Lung (tissue), 12 donors: ENCODE results near the gene TMEM185B. TPM values are rescaled to one million over a fixed set of nuclear protein-coding genes. Genes with fewer than 3 reads are reported as not detected.
"Not testable (repeated sequence)": the region's sequence is repeated elsewhere in the genome, so short reads cannot be mapped to it uniquely, and the experiment has no call there.

Source experiments
- ATAC-seq: fragments of 200-7000 bp; cut with Tn5 transposase; one replicate; pipeline ENCODE4 v1.9.1; 2020; ENCODE audit warnings: moderate number of reproducible peaks; ENCODE audit not compliant: insufficient read depth, low FRiP score
- DNase-seq, 3 donors: peaks; one replicate each; pipeline ENCODE4 v3.0.0-alpha.2; 2013 to 2017
- H3K27ac ChIP-seq, 2 donors: one replicate each; pipeline ENCODE4 v1.5.1; 2013; ENCODE audit warnings: mild to moderate bottlenecking in 2 of 2, moderate library complexity in 2 of 2, control low read depth in 1 of 2, inconsistent platforms in 1 of 2, low read depth in 1 of 2, low read length in 1 of 2
- H3K27me3 ChIP-seq, 3 donors: one replicate each; pipeline ENCODE4 v1.5.1; 2013; ENCODE audit warnings: low read length in 2 of 3; ENCODE audit not compliant: control insufficient read depth in 3 of 3, insufficient read depth in 3 of 3
- H3K36me3 ChIP-seq, 4 donors: one replicate each; pipeline ENCODE4 v1.5.1; 2013; ENCODE audit warnings: low read length in 4 of 4, mild to moderate bottlenecking in 1 of 4, moderate library complexity in 1 of 4; ENCODE audit not compliant: control insufficient read depth in 4 of 4, insufficient read depth in 4 of 4
- H3K4me1 ChIP-seq, 5 donors: one replicate each; pipeline ENCODE4 v1.5.1; 2013; ENCODE audit warnings: low read length in 5 of 5, mild to moderate bottlenecking in 2 of 5, moderate library complexity in 1 of 5; ENCODE audit not compliant: control insufficient read depth in 5 of 5, insufficient read depth in 5 of 5
- H3K4me3 ChIP-seq: one replicate; pipeline ENCODE4 v1.5.1; 2013; ENCODE audit warnings: mild to moderate bottlenecking, control low read depth, moderate library complexity
- H3K9ac ChIP-seq, 2 donors: one replicate each; pipeline ENCODE4 v1.5.1; 2013; ENCODE audit warnings: low read length in 2 of 2, control low read depth in 1 of 2; ENCODE audit not compliant: insufficient read depth in 1 of 2
- H3K9me3 ChIP-seq, 4 donors: one replicate each; pipeline ENCODE4 v1.5.1; 2013; ENCODE audit warnings: low read length in 3 of 4, mild to moderate bottlenecking in 1 of 4, moderate library complexity in 1 of 4; ENCODE audit not compliant: control insufficient read depth in 4 of 4, insufficient read depth in 3 of 4
- WGBS, 2 donors: extraction: QIAGEN DNeasy Blood & Tissue Kit; methylation state at CpG; one replicate each; pipeline ENCODE4 v1.1.7; 2013; 5-methylcytosine and 5-hydroxymethylcytosine counted together
- polyA plus RNA-seq, 2 donors: library from polyadenylated mRNA; stranded (reverse); fragments of 200-250 nt; gene quantifications; one replicate each; pipeline ENCODE4 v1.2.1, GENCODE V29; 2013
- total RNA-seq, 2 donors: library from RNA; depleted of rRNA in 1 of 2; stranded (reverse); fragments of >200 nt in 1 of 2; gene quantifications; one replicate each; pipeline ENCODE4 v1.2.1, GENCODE V29; 2014 to 2021
- TF ChIP-seq, protein P1 (sequence below): IDR thresholded peaks from 2 replicates; pipeline ENCODE4 v1.5.1; 2012; ENCODE audit warnings: mild to moderate bottlenecking; ENCODE audit errors: control extremely low read depth, extremely low read depth
- donor health status: control.
- donor health status: control.
- donor health status: Bipolar disorder and iron deficiency.
- donor health status: healthy.
- donor health status: DM: yes; HTN: yes; CAD: no.

The TMEM185B gene
- total and polyA plus RNA-seq, 4 donors, result 6.5 to 35.2 (median 27.1) TPM

DNA sequence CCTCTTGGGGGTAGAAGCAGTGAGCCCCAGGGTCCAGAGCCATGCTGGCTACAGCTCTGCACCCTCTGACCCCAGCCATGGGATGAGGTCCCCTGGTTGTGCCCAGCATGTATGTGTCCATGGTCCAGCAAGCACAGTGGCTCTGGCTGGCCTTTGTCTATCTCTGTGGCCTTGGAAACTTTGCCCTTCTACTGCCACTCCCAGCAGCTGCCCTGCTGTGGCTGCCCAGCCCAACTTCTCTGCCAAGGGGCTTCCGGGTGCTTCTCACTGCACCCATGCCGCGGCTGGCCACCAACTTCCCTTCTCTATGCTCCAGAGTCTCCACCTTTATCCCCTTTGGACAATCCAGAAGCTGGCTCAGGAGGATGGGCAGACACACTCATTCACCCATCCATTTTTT lies 18.8 kb downstream of the TMEM185B start:
- Histone ChIP-seq H3K9ac (no peak overlapping the region), H3K9me3 (no peaks in the 10 kb centered on the region), H3K27me3 (no peaks in the 10 kb centered on the region), H3K4me1 (peaks cover 0 to 4% (median 0%) of the 10 kb centered on the region in 5 donors), H3K27ac (no peak overlapping the region), H3K36me3 (no peaks in the 10 kb centered on the region), H3K4me3 (no peak overlapping the region)
- TF ChIP-seq, protein P1, sequence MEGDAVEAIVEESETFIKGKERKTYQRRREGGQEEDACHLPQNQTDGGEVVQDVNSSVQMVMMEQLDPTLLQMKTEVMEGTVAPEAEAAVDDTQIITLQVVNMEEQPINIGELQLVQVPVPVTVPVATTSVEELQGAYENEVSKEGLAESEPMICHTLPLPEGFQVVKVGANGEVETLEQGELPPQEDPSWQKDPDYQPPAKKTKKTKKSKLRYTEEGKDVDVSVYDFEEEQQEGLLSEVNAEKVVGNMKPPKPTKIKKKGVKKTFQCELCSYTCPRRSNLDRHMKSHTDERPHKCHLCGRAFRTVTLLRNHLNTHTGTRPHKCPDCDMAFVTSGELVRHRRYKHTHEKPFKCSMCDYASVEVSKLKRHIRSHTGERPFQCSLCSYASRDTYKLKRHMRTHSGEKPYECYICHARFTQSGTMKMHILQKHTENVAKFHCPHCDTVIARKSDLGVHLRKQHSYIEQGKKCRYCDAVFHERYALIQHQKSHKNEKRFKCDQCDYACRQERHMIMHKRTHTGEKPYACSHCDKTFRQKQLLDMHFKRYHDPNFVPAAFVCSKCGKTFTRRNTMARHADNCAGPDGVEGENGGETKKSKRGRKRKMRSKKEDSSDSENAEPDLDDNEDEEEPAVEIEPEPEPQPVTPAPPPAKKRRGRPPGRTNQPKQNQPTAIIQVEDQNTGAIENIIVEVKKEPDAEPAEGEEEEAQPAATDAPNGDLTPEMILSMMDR, result no peak
- 60 to 63% methylated on average over 3 of the region's 3 CpGs for WGBS, 2 donors
- DNase-seq (no peak), ATAC-seq (no peak)

DNA sequence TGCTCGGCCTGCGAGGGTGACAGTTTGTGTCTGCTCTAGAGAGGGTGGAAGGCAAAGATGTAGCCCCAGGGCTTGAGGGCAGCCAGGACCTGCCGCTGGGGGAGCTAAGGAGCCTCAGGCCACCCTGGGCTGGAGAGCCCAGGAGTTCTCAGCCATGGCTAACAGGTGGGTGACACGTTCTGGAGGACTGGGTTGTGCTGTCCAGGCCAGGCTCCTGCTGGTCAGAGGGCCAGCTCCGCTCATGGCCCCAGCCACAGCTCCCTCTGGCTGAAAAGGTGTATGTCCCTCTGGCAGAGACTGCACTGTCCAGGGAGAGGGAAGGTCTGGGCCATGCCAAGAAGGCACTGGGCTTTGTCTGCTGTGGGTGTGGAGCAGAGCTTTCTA lies 19.2 kb downstream of the TMEM185B start:
- Histone ChIP-seq H3K9me3 (no peaks in the 10 kb centered on the region), H3K36me3 (no peaks in the 10 kb centered on the region), H3K27ac (no peak overlapping the region), H3K9ac (no peak overlapping the region), H3K4me3 (no peak overlapping the region), H3K27me3 (no peaks in the 10 kb centered on the region), H3K4me1 (peaks cover 0 to 4% (median 0%) of the 10 kb centered on the region in 5 donors)
- DNase-seq, result no peak
- WGBS, 2 donors, result 91 to 99% methylated on average over 5 of the region's 5 CpGs
- no peak for ATAC-seq
- TF ChIP-seq, protein P1, result no peak

DNA sequence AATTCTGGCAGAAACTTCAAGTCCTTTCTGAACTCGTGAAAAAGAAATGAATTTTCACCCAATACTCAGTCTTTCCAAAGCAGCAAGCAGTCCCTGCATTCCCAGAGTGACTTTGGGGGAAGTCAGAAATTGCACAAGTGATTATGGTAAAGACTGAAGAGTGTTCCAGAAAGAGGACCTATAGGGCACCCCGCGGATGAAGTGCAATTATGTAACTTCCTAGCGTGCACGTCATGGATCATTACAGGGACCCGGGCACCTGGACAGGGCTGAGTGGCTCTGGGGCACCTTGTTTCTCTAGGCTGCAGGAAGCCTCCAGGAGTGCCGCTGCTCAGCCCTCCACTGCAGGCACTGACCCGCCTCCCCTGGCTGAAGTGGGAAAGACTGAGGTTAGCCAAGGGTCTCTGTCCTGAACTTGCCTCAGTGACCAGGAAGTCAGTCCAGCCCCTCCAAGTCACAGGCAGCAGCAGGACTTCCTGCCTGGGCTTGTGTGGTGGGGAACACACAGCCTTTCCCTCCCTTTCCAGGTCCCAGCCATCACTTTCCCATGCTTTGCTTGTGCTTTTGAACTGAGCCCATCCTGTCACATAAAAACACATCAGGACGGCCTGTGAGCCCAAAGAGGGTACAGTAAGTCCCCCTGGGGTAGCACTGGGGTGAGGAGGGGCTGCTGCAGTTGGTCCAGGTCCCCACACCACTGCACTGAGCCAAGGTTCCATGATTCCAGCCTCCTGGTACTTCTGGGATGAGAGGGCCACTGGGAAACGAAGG lies 19.8 kb downstream of the TMEM185B start:
- Histone ChIP-seq H3K4me3 (no peak overlapping the region), H3K4me1 (peaks cover 0 to 4% (median 0%) of the 10 kb centered on the region in 5 donors), H3K27me3 (no peaks in the 10 kb centered on the region), H3K9ac (peak overlapping the region in 1 of 2 donors; percentile 19), H3K36me3 (no peaks in the 10 kb centered on the region), H3K27ac (peak overlapping the region in 1 of 2 donors; percentile 4), H3K9me3 (peaks cover 0 to 2% (median under 1%) of the 10 kb centered on the region in 4 donors)
- WGBS, 2 donors, result 38 to 46% methylated on average over 10 of the region's 10 CpGs
- ATAC-seq (no peak), DNase-seq (peak; percentile 29 to 63 (median 37))
- TF ChIP-seq, protein P1, result no peak

DNA sequence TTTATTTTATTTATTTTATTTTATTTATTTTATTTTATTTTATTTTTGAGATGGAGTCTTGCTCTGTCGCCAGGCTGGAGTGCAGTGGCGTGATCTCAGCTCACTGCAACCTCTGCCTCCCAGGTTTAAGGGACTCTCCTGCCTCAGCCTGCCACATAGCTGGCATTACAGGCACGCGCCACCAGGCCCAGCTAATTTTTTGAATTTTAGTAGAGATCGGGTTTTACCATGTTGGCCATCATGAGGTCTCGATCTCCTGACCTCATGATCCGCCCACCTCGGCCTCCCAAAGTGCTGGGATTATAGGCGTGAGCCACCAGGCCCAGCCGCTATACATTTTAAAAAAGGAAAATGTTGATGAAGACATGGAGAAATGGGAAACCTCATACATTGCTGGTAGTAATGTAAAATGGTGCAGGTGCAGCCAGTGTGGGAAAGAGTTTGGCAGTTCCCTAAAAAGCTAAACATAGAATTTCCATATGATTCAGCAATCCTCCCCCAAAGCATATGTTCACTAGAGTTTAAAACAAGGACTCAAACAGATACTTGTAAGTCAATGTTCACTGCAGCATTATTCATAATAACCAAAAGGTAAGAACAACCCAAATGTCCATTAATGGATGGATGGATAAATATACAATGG lies 23.3 kb downstream of the TMEM185B start:
- WGBS, 2 donors, result 97% methylated on average over 10 of the region's 10 CpGs

More for the DNA sequence above, 23.3 kb downstream of the TMEM185B start:
- ATAC-seq, H3K9me3 ChIP-seq, H3K27me3 ChIP-seq, H3K9ac ChIP-seq, H3K4me1 ChIP-seq, H3K27ac ChIP-seq, H3K36me3 ChIP-seq, DNase-seq, H3K4me3 ChIP-seq: not testable (repeated sequence)
